A549 treated with RU486 at 1 μM for 4 hours (cell line): ENCODE data around the gene RRP1. TPM values are rescaled to one million over a fixed set of nuclear protein-coding genes. Genes with fewer than 3 reads are reported as not detected.

ENCODE experiments used
- total RNA-seq: library from RNA; stranded (reverse); fragments of 200-300 nt; extraction: Qiagen RNA extraction; gene quantifications from 5 replicates; pipeline ENCODE4 v1.2.3, GENCODE V29; 2022; ENCODE audit warnings: low read depth

The RRP1 gene
- 32.3 to 45.0 TPM (median 36.6 TPM) in 5 replicates for total RNA-seq

GRCh38 chr21:43789276-43790009 is at the start of gene RRP1:
Gene RRP1 (plus strand): TSS chr21:43789577. CDS start chr21:43789630, 53 bp downstream.

GRCh38 chr21:43775795-43776430 is 13.5 kb upstream of the RRP1 start, which contains the start of gene CSTB:
Gene CSTB (minus strand): TSS chr21:43776308. CDS start chr21:43776269, 39 bp downstream.

Other genes with a start within 250 kb of the RRP1 start
- gene HSF2BP, start 130.1 kb upstream of the RRP1 start, total RNA-seq, result 1.6 to 2.5 TPM (median 2.0 TPM) in 5 replicates
- gene RRP1B, start 130.0 kb upstream of the RRP1 start, total RNA-seq, result 30.3 to 38.9 TPM (median 37.8 TPM) in 5 replicates
- gene PDXK, start 70.4 kb upstream of the RRP1 start, total RNA-seq, result 197 to 323 TPM (median 270 TPM) in 5 replicates
- gene CSTB, start 13.3 kb upstream of the RRP1 start, total RNA-seq, result 84.3 to 113 TPM (median 94.2 TPM) in 5 replicates
- 18.5 to 24.2 TPM (median 19.5 TPM) in 5 replicates for gene AGPAT3, start 75.6 kb downstream of the RRP1 start, total RNA-seq
- 12.4 to 16.6 TPM (median 15.5 TPM) in 5 replicates for gene TRAPPC10, start 222.7 kb downstream of the RRP1 start, total RNA-seq